ENCODE results near the gene PTPRK. TPM values are rescaled to one million over a fixed set of nuclear protein-coding genes. Genes with fewer than 3 reads are reported as not detected.

PTPRK gene
- polyA plus RNA-seq, 2 donors: 4.3 to 5.1 TPM

- H3K27ac ChIP-seq (ENCODE audit: low read depth in 2 of 2, low read length in 1 of 2): no peak overlapping the region
Observed at GRCh38 chr6:128350416-128351254, 169.8 kb downstream of the PTPRK start.

DNA sequence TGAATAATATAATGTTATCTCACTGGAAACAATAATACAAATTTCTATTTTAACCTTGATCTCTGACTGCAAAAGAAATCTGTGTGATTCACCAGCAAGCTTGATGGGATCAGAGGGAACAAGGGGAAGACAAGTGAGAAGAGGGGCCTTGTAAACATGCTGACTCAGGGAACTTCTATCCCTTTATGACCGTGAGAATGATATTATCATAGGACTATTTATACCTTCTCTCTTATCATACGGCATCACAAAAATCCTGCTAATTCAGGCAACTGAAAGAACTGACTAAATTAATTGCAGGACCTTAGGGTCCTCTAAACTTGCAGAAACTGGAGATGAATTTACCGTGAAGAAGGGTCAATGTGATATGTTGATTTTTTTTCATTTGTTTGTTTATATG is 173.3 kb downstream of the PTPRK start:
- H3K27me3 ChIP-seq (ENCODE audit: control insufficient read depth in 1 of 2, insufficient read depth in 2 of 2, low read length in 2 of 2): no peaks in the 10 kb centered on the region
- H3K36me3 ChIP-seq (ENCODE audit: control insufficient read depth in 2 of 2, insufficient read depth in 2 of 2, low read length in 1 of 2): no peaks in the 10 kb centered on the region
- WGBS, 2 donors: 87 to 90% methylated on average over 3 of the region's 3 CpGs
- H3K9me3 ChIP-seq (ENCODE audit: control insufficient read depth in 2 of 2, insufficient read depth in 1 of 2, low read depth in 1 of 2, low read length in 1 of 2): no peaks in the 10 kb centered on the region
- no peaks in the 10 kb centered on the region for H3K4me1 ChIP-seq (ENCODE audit: control insufficient read depth in 2 of 2, insufficient read depth in 2 of 2, low read length in 1 of 2)
- no peak overlapping the region for H3K27ac ChIP-seq (ENCODE audit: low read depth in 2 of 2, low read length in 1 of 2)
- H3K4me3 ChIP-seq (ENCODE audit: low read depth in 1 of 2, low read length in 2 of 2): no peak overlapping the region

More at GRCh38 chr6:128350416-128351254, 169.8 kb downstream of the PTPRK start:
- Histone ChIP-seq H3K36me3 (ENCODE audit: control insufficient read depth in 2 of 2, insufficient read depth in 2 of 2, low read length in 1 of 2) (no peaks in the 10 kb centered on the region), H3K27me3 (ENCODE audit: control insufficient read depth in 1 of 2, insufficient read depth in 2 of 2, low read length in 2 of 2) (no peaks in the 10 kb centered on the region), H3K4me3 (ENCODE audit: low read depth in 1 of 2, low read length in 2 of 2) (no peak overlapping the region), H3K9me3 (ENCODE audit: control insufficient read depth in 2 of 2, insufficient read depth in 1 of 2, low read depth in 1 of 2, low read length in 1 of 2) (no peaks in the 10 kb centered on the region), H3K4me1 (ENCODE audit: control insufficient read depth in 2 of 2, insufficient read depth in 2 of 2, low read length in 1 of 2) (no peaks in the 10 kb centered on the region)
- 52 to 58% methylated on average over 6 of the region's 6 CpGs for WGBS, 2 donors

DNA sequence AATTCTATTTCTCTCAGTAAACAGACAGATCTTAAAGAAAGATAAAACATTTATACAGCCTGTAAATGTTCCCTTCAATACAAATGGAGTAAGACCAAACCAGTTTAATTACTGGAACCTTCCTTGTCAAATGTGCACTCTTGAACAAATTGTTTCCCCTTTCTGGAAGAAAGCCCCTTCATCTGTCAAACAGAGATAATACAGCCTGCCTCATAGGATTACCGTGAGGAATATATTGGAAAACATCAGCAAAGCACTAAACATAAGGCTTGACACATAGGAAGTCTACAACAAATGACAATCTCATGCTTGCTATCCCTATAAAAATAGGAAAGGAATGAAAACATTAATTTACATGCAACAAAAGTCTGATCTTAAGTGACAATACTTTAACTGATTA is 173.8 kb downstream of the PTPRK start:
- H3K4me1 ChIP-seq (ENCODE audit: control insufficient read depth in 2 of 2, insufficient read depth in 2 of 2, low read length in 1 of 2): no peaks in the 10 kb centered on the region
- H3K9me3 ChIP-seq (ENCODE audit: control insufficient read depth in 2 of 2, insufficient read depth in 1 of 2, low read depth in 1 of 2, low read length in 1 of 2): no peaks in the 10 kb centered on the region
- H3K27ac ChIP-seq (ENCODE audit: low read depth in 2 of 2, low read length in 1 of 2): no peak overlapping the region
- 70 to 74% methylated on average over 1 of the region's 1 CpG for WGBS, 2 donors
- no peak overlapping the region for H3K4me3 ChIP-seq (ENCODE audit: low read depth in 1 of 2, low read length in 2 of 2)
- H3K36me3 ChIP-seq (ENCODE audit: control insufficient read depth in 2 of 2, insufficient read depth in 2 of 2, low read length in 1 of 2): no peaks in the 10 kb centered on the region
- H3K27me3 ChIP-seq (ENCODE audit: control insufficient read depth in 1 of 2, insufficient read depth in 2 of 2, low read length in 2 of 2): no peaks in the 10 kb centered on the region

DNA sequence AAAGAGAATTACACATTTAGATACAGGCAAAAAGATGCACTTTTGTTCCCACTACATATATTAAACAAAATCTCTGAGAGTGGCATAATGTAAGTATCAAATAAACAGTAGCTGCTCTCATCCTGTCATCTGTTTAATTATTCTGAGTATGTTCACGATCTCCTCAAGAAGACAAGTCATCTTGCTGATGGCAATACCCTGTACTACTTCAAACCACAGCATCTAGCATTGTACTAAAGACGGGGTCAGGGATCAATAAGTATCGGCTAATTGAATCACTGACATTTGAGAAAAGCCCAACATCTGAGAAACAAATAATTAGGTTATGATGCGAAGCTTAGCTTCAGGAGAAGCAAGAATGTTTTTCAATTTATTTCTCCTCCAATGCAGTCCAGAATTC is 175.1 kb downstream of the PTPRK start:
- Histone ChIP-seq H3K36me3 (ENCODE audit: control insufficient read depth in 2 of 2, insufficient read depth in 2 of 2, low read length in 1 of 2) (no peaks in the 10 kb centered on the region), H3K4me1 (ENCODE audit: control insufficient read depth in 2 of 2, insufficient read depth in 2 of 2, low read length in 1 of 2) (no peaks in the 10 kb centered on the region), H3K27me3 (ENCODE audit: control insufficient read depth in 1 of 2, insufficient read depth in 2 of 2, low read length in 2 of 2) (no peaks in the 10 kb centered on the region), H3K27ac (ENCODE audit: low read depth in 2 of 2, low read length in 1 of 2) (no peak overlapping the region), H3K9me3 (ENCODE audit: control insufficient read depth in 2 of 2, insufficient read depth in 1 of 2, low read depth in 1 of 2, low read length in 1 of 2) (no peaks in the 10 kb centered on the region), H3K4me3 (ENCODE audit: low read depth in 1 of 2, low read length in 2 of 2) (no peak overlapping the region)
- WGBS, 2 donors: 92% methylated on average over 4 of the region's 4 CpGs

GRCh38 chr6:128343706-128344105 is 176.7 kb downstream of the PTPRK start:
- Histone ChIP-seq H3K9me3 (ENCODE audit: control insufficient read depth in 2 of 2, insufficient read depth in 1 of 2, low read depth in 1 of 2, low read length in 1 of 2) (no peaks in the 10 kb centered on the region), H3K27me3 (ENCODE audit: control insufficient read depth in 1 of 2, insufficient read depth in 2 of 2, low read length in 2 of 2) (no peaks in the 10 kb centered on the region), H3K27ac (ENCODE audit: low read depth in 2 of 2, low read length in 1 of 2) (no peak overlapping the region), H3K36me3 (ENCODE audit: control insufficient read depth in 2 of 2, insufficient read depth in 2 of 2, low read length in 1 of 2) (no peaks in the 10 kb centered on the region), H3K4me1 (ENCODE audit: control insufficient read depth in 2 of 2, insufficient read depth in 2 of 2, low read length in 1 of 2) (no peaks in the 10 kb centered on the region), H3K4me3 (ENCODE audit: low read depth in 1 of 2, low read length in 2 of 2) (no peak overlapping the region)
- 69 to 71% methylated on average over 3 of the region's 3 CpGs for WGBS, 2 donors

DNA sequence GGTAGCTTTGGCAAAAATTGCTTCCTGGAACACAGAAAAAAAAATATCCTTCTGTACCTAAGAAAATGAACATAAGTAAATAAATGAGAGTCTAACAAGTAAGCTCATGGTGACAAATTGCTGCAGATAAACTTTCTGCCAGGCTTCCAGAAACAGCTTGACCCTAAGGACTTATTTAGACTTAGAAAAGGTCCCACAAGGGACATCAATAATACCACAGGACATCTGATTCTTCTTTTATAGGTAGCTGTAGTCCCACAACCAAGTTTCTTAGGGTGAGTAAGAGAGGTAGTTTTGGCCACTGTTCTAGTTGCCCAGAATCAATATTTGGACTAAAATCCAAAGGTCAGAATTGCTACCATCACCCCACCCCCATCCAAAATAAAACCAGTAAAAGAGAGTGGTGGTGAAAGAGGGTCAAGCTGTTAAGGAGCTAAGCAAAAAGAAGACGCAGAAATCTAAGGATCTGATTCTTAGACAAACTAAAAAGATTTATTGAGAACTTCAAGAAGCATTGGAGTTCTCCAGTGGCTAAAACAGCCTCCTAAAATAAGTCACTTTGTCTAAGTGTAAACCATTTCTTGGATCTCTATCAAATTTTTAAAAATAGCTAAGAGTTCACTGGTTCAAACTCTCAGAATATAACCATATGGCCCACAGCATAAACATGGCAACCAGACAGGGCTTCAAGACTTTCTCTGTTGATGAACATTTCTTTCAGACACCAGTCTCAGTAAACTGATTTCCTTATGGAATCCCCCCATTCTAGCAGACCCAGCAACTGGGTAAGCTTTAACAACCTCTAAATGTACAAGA is 180.6 kb downstream of the PTPRK start:
- Histone ChIP-seq H3K9me3 (ENCODE audit: control insufficient read depth in 2 of 2, insufficient read depth in 1 of 2, low read depth in 1 of 2, low read length in 1 of 2) (no peaks in the 10 kb centered on the region), H3K27ac (ENCODE audit: low read depth in 2 of 2, low read length in 1 of 2) (no peak overlapping the region), H3K4me1 (ENCODE audit: control insufficient read depth in 2 of 2, insufficient read depth in 2 of 2, low read length in 1 of 2) (no peaks in the 10 kb centered on the region)

GRCh38 chr6:128337619-128338018 is 182.8 kb downstream of the PTPRK start:
- no peaks in the 10 kb centered on the region for H3K4me1 ChIP-seq (ENCODE audit: control insufficient read depth in 2 of 2, insufficient read depth in 2 of 2, low read length in 1 of 2)
- H3K4me3 ChIP-seq (ENCODE audit: low read depth in 1 of 2, low read length in 2 of 2): no peak overlapping the region
- H3K27ac ChIP-seq (ENCODE audit: low read depth in 2 of 2, low read length in 1 of 2): no peak overlapping the region
- H3K36me3 ChIP-seq (ENCODE audit: control insufficient read depth in 2 of 2, insufficient read depth in 2 of 2, low read length in 1 of 2): no peaks in the 10 kb centered on the region
- no peaks in the 10 kb centered on the region for H3K27me3 ChIP-seq (ENCODE audit: control insufficient read depth in 1 of 2, insufficient read depth in 2 of 2, low read length in 2 of 2)
- no peaks in the 10 kb centered on the region for H3K9me3 ChIP-seq (ENCODE audit: control insufficient read depth in 2 of 2, insufficient read depth in 1 of 2, low read depth in 1 of 2, low read length in 1 of 2)
- 74% methylated on average over 1 of the region's 1 CpG for WGBS, 2 donors

More for the DNA sequence above, 180.6 kb downstream of the PTPRK start:
- 50 to 78% methylated on average over 1 of the region's 1 CpG for WGBS, 2 donors
- Histone ChIP-seq H3K4me3 (ENCODE audit: low read depth in 1 of 2, low read length in 2 of 2) (no peak overlapping the region), H3K27me3 (ENCODE audit: control insufficient read depth in 1 of 2, insufficient read depth in 2 of 2, low read length in 2 of 2) (no peaks in the 10 kb centered on the region), H3K36me3 (ENCODE audit: control insufficient read depth in 2 of 2, insufficient read depth in 2 of 2, low read length in 1 of 2) (no peaks in the 10 kb centered on the region)

GRCh38 chr6:128336436-128337095 is 183.8 kb downstream of the PTPRK start:
- Histone ChIP-seq H3K9me3 (ENCODE audit: control insufficient read depth in 2 of 2, insufficient read depth in 1 of 2, low read depth in 1 of 2, low read length in 1 of 2) (no peaks in the 10 kb centered on the region), H3K27me3 (ENCODE audit: control insufficient read depth in 1 of 2, insufficient read depth in 2 of 2, low read length in 2 of 2) (no peaks in the 10 kb centered on the region), H3K4me1 (ENCODE audit: control insufficient read depth in 2 of 2, insufficient read depth in 2 of 2, low read length in 1 of 2) (no peaks in the 10 kb centered on the region), H3K4me3 (ENCODE audit: low read depth in 1 of 2, low read length in 2 of 2) (no peak overlapping the region), H3K36me3 (ENCODE audit: control insufficient read depth in 2 of 2, insufficient read depth in 2 of 2, low read length in 1 of 2) (no peaks in the 10 kb centered on the region), H3K27ac (ENCODE audit: low read depth in 2 of 2, low read length in 1 of 2) (no peak overlapping the region)
- WGBS, 2 donors: 62 to 65% methylated on average over 3 of the region's 3 CpGs

DNA sequence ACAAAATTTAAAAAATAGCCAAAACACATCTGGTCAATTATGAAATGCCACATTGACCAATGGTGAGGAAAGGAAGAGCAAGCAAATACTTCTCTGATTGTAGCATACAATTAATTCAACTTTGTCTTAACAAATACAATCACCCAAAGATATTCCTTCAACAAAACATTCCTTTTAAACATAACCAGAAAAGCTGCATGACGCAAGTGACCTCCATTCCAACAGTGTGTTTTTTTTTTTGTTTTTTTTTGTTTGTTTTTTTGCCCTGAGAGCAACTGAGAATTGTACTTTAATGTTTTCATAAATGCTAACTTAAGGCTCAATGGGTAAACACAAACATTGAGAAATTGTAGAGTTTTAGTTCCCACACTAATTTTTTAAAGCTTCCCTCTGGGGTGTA is 184.4 kb downstream of the PTPRK start:
- Histone ChIP-seq H3K9me3 (ENCODE audit: control insufficient read depth in 2 of 2, insufficient read depth in 1 of 2, low read depth in 1 of 2, low read length in 1 of 2) (no peaks in the 10 kb centered on the region), H3K4me3 (ENCODE audit: low read depth in 1 of 2, low read length in 2 of 2) (no peak overlapping the region), H3K27ac (ENCODE audit: low read depth in 2 of 2, low read length in 1 of 2) (no peak overlapping the region), H3K4me1 (ENCODE audit: control insufficient read depth in 2 of 2, insufficient read depth in 2 of 2, low read length in 1 of 2) (no peaks in the 10 kb centered on the region), H3K27me3 (ENCODE audit: control insufficient read depth in 1 of 2, insufficient read depth in 2 of 2, low read length in 2 of 2) (no peaks in the 10 kb centered on the region), H3K36me3 (ENCODE audit: control insufficient read depth in 2 of 2, insufficient read depth in 2 of 2, low read length in 1 of 2) (no peaks in the 10 kb centered on the region)
- 85% methylated on average over 1 of the region's 1 CpG for WGBS, 2 donors

Data from esophagus (tissue), 2 donors.